Heart left ventricle (tissue), 13 donors: Measurements from ENCODE around the gene CFAP299.

Experiments used
- CTCF ChIP-seq, 12 donors: fragments of 200-600 bp; sonication (generic) in 4 of 12; IDR thresholded peaks; one replicate each; pipeline versions ENCODE4 v1.5.0 to v1.8.0; 2018 to 2022; ENCODE audit warnings: antibody characterized with exemption in 12 of 12, mild to moderate bottlenecking in 5 of 12
- POLR2A ChIP-seq, 2 donors: fragments of 450-650 bp; IDR thresholded peaks; one replicate each; pipeline ENCODE4 v1.6.1; 2017; ENCODE audit warnings: antibody characterized with exemption in 2 of 2, mild to moderate bottlenecking in 2 of 2, moderate library complexity in 2 of 2
- donor health status: ischemic (EF 13 %, LVEDD 7.1; RV severe dilation, severe dysfunction).
- donor health status: DM: no; HTN: yes; CAD: no.
- donor health status: DM: no; HTN: no; CAD: no.
- donor health status: ischemic (EF 25% LVEDD 6.9; RV normal size, moderate dysfunction).
- donor health status: ischemic (EF 25% LVEDD 5.7; RV mildly dilated, moderate dysfunction).
- donor health status: ischemic (EF 35%, LVEDD 5.7; RV mildly dilated, moderate dysfunction).
- donor health status: nonischemic (EF 11% LVEDD 7.7; RV severe dilation, severe dysfunction).
- donor health status: DM: yes; HTN: yes; CAD: no.
- donor health status: PGD.
- donor health status: ischemic (EF 29% LVEDD 5.4; RV normal size, mild dysfunction).
- donor health status: nonischemic (EF 23%, LVEDD 6.1; RV moderate dilation, normal function).

DNA sequence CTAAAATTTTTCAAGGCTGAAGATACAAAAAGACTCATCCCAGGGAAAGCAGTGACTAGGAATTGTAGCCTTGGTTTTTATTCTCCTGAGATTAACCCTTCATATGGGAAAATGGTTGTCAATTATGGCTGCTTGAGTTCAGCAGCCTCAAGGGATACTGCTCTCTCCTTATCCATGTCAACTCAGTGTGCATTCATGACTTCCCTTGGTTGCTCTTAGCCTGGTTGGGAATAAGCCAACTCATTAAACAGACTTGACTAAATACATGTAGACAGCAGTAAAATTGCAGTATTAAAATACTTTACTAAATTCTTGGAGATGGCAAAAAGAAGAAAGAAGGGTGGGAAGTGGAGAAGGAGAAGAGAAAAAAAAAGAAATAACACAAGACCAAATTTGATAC is 650.5 kb downstream of the CFAP299 start:
- TF ChIP-seq CTCF (IDR thresholded peaks at IDR 0.05) (no peak), POLR2A (IDR thresholded peaks at IDR 0.05) (no peak)
